HUDEP-2 (cell line): ENCODE measurements around the gene PRM3.

Source experiments
- DNase-seq, 76 experiments: peaks; one replicate each; lab custom pipeline; 2025; ENCODE audit not compliant: unreplicated experiment in 76 of 76; lab: John Stamatoyannopoulos, UW

The PRM3 gene

DNA sequence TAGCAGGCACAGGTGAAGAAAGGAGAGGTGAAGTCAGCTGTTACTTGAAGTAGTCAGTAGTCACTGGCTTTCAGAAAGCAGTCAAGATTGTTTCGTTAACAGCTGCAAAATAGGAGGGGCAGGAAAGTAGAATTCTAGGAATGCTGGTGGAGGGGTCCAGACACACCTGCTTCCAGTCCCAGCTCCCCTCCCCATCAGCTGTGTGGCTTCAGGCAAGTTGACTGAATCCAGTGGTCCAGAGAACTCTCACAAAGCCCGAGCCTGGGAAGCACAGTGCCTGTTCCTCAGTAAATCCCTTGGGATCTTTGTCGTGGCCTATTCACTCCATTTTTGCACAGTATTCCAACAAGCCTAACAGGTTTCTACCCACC lies 12.8 kb downstream of the PRM3 start:
- DNase-seq, result no peak

DNA sequence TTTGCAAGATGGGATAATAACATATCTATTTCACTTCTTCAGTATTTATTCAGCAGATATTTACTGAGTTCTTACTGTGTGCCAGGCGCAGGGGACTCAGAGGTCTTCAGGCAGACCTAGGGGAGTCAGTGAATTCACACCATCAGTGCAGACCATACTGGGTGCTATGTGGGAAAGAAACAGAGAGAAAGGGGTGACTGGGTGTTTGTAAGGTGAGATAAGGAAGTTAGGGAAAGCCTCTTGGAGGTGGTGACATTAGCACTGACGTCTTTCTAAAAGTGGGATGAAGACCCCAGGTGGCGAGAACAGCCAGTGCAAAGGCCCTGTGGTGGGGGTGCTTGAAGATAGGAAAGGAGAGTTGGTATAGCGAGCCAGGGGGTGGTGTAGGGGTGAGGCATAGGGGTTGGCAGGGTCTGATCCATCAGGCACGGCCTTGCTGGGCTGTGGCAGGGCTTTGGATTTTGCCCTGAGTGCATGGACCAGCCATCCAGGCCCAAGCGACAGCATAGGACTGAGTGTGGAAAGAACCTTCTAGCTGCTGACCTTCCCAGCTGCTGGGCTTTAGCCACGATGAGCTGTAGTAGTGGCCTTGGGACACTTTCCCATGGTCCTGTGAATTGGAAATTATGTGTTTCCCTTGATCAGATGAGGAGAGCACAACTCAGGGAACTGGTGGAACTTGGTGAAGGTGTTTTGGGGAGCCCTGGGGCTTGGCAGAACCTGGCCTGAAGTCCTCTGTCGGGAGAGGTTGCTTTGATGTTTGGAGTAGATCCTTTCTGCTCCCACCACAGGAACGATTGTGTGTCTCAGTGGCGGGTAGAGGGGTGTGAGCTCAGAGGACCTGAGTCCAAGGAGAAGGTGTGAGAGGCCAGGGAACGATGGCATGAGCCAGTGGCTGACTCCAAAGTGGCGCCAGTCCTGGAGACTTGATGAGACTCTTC lies 13.5 kb downstream of the PRM3 start:
- no peak for DNase-seq

DNA sequence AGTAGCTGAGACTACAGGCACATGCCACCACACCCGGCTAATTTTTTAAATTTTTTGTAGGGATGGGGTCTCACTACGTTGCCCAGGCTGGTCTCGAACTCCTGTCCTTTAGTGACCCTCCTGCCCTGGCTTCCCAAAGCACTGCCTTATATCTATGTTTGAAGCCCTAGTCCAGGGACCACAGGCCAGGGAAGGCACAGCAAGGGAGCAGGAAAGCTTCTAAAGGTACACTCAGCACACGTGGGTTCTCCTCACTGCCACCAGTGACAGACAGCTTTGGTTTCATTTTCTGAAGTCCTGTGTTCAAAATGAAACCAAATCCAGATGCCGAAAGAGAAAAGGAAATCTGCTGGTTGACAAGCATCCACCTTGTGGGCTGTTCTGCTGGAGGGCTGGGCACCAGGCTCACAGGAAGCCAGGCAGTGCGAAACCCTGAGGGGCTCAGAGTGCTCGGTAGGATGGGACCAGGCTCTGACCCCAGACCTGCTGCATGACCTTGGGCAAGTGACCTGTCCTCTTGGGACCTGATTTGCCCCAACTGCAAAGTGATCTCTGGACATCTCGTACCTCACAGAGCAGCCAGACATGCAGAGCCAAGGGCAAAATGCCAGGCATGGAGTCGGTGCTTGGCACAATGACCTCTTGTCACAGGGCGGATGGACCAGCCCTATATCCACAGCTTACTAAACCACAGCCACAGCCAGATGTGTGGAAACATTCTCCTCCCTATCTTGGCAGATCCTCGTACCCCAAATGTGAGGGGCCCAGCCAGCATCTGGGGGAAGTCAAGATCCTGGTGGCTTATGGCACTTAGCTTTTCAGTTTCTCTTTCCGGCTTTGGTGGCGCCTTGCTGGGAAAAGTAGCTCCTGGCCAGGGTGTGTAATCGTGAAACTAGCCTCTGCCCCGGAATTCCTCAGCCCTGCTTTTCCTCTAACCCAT lies 14.6 kb downstream of the PRM3 start:
- peak in 11 of 76 experiments; percentile 7 to 28 (median 18) for DNase-seq

DNA sequence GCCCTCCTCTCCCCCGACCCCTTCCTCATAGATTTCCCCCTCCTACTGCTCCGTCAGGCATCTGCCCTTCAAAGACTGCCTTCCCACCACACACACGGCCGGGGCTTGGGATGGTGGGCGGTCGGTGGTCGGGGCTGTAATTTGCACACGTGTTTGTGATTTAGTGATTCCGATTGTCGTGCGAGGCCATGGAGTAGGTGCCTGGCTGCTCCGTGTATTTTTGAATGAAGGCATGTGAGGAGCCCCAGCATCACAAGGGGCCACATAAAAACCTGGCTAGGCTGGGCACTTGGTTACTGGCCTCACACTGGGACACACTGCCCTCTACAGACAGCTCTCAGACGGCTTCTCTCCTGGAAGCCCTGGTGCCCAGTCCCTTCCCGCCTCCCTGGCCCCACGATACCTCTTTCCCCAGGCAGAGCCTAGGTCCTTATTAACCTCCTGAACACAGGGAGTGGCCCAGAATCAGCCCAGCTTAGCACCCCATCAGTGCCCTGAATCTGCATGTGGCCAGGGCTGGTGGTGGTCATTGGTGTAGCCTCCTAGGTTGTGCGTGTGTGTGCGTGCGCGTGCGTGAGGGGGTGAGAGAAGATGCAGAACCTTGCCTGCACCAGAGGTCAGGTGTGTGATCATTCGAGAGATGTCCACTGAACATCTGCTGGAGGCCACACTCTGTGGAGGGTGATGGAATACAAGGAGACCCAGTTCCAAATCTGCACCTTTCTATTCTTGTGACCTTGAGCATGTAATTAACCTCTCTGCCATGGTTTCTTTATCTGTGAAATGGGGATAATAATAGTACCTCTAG lies 16.1 kb downstream of the PRM3 start:
- peak in 70 of 76 experiments; percentile 20 to 83 (median 62) for DNase-seq

DNA sequence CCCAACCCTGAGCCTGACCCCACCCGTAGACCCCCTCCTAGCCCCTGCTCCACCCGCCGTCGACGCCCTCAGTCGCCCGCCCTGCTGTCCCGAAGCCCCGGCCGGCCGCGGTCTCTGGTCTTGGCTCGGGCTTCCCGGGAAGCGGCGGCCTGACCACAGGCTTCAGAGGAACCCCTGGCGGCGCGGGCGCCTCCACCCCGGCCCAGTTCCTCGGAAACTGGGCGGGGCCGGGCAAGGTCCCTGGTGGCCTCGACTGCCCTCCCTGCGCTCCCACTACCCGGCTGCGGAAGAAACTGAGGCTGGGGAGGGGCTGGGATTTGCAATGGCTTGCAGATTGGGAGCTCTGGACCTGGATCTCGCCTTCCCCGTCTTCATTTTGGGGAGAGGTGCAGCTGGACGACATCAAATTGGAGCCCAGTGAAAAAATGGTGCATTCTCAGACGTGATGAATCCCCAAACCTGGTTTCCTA lies 16.7 kb downstream of the PRM3 start:
- DNase-seq, result no peak

DNA sequence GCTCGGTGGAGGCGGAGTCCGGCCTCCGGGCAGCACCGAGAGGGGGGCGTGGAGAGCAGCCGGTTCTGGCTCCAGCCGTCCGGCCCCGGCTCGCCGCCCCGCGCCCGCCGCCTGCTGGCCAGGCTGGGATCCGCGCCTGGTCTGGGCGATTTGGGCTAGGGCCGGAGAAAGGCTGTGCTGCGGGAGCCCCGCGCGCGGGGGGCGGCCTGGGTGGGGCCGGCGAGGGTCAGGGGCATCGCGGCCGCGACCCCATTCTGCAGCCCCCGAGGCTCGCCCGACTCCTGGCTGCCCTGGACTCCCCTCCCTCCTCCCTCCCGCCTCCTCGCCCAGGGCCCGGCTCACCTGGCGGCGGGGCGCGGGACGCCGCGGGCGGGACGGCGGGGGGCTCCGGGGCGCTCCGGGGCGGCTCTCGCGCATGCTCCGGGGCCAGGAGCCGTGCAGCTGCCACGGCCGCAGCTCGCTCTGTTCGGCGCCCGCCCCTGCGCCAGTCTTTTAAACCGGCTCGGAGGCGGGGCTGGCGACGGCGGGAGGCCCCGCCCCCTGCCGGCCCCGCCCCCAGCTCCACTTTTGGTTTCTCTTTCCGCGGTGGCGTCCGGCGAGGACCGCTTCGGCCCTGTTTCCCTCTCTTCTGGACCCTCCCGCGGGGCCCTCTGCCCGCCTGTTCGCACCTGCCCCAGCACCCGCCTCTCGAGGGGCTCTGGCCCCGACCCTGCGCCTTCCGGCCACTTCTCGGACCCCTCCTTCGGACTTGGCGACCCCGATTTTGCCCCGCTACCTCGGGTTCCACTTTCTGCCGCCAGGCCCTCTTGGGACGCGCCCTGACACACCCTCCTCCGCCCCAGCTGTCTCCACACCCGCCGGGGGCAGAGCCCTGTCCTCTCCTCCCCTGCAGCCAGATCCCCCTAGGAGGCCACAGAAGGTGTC lies 17.4 kb downstream of the PRM3 start, which contains the start of gene SOCS1:
SOCS1 (minus strand) TSS at position 468 of the 924 bp plus-strand sequence. CDS start 726 bp downstream, outside the sequence.
- DNase-seq, result peak in 73 of 76 experiments; percentile 26 to 91 (median 76)

DNA sequence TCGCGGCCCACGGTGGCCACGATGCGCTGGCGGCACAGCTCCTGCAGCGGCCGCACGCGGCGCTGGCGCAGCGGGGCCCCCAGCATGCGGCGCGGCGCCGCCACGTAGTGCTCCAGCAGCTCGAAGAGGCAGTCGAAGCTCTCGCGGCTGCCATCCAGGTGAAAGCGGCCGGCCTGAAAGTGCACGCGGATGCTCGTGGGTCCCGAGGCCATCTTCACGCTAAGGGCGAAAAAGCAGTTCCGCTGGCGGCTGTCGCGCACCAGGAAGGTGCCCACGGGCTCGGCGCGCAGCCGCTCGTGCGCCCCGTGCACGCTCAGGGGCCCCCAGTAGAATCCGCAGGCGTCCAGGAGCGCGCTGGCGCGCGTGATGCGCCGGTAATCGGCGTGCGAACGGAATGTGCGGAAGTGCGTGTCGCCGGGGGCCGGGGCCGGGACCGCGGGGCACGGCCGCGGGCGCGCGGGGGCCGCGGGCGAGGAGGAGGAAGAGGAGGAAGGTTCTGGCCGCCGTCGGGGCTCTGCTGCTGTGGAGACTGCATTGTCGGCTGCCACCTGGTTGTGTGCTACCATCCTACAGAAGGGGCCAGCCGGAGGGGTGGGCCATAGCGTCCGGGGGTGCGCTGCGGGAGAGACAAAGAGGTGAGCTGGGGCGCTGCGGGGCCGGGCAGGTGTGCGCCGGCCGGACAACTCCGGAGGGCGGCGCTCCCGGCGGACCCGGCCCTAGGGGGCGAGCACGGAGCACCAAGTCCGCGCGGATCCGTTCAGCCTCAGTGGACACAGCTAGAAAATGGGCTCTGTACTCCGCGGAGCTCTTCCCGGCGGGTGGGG lies 18.3 kb downstream of the PRM3 start:
- DNase-seq, result peak in 30 of 76 experiments; percentile 19 to 62 (median 32)

DNA sequence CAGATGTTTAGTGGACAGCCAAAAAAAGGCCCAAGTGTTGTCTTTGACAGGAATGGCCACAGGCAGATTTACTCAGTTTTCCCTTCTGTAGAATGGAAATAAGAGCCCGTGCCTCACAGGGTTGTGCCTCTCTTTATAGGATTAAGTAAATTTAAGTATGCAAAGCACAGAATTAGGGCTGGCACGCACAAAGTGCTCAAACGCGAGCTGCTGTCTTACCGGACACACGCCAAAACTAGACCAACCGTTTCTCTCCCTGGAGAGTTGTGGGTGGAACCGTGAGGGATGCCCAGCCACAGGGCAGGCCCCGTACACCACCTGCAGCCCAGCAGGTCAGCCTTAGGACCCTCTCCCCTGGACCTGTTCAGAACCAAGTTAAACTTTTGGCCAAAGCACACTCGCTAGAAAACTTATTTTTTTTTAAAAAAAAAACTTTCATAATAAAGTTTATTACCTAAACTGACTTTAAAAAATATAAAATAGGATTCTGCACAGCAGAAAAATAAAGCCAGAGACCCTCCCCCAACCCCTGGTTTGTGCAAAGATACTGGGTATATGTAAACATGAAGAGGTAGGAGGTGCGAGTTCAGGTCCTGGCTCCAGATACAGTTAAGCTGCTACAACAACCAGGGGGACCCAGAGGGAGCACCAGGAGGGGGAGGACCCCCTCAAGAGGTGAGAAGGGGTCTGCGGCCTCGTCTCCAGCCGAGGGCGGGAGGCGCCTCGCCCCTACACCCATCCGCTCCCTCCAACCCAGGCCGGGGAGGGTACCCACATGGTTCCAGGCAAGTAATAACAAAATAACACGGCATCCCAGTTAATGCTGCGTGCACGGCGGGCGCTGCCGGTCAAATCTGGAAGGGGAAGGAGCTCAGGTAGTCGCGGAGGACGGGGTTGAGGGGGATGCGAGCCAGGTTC lies 19.2 kb downstream of the PRM3 start:
- DNase-seq, result peak in 1 of 76 experiments; percentile 23

DNA sequence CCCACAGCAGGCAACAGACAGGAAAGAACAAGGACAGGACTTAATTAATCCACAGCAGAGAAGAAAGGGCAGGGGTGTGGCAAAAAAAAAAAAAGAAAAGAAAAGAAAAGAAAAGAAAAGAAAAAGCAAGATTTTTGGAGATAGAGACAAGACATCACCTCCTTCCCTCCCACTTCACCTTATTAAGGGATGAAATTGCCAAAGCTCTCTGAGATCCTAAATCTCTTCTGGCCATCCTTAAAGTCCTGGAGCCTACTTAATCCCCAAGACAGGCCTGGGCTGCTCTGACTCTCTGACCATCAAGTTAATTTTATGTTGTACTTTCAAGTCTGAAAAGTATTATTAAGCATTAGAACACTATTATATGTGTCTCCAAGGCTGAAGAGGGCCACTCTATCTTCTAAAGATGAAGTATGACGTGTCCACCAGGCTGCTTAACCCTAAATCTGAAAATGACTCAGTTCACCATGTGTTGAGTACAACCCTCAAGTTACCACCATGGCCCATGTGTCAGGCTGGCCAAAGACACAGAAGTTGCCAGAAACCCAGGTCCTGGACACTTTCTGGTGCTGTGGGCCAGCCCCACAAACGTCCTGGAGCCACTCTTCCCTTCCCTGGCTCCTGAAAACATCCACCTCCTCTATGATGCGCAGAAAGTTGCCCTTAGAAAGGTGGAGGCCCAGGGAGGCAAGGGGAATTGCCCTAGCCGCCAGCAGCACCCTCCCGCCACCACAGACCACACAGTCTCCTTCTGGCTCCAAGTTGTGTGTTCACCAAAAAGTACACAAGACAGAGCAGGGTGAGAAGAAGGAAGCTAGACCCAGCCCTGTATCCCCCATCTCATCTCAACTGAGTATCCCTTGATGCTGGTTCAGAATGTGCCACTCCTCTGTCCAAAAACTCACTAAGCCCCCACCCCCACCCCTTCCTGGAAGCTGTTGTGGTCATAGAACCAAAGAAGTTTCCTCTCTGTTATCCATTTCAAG lies 20.1 kb downstream of the PRM3 start:
- peak in 2 of 76 experiments; percentile 14 to 21 for DNase-seq

DNA sequence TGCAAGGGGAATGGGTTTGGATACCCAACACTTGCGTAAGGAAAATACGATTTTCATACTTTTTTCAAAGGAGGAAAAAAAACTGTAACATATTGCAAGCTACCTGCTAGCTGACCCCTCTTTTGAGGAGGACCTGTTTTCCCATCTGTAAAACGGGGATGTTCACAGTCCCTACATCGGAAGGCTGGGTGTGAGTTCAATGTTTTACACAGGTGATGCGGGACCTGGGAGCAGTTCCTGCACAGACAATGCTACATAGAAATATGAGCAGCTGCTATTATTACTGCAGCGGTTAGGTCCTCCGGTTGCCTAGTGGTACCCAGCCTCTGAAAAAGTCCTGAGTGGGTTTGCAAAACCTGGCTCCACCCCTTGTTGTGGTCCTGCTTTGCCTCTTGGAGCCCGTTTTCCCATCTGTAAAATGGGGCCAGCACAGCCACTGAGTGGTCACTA lies 20.9 kb downstream of the PRM3 start:
- DNase-seq, result no peak

DNA sequence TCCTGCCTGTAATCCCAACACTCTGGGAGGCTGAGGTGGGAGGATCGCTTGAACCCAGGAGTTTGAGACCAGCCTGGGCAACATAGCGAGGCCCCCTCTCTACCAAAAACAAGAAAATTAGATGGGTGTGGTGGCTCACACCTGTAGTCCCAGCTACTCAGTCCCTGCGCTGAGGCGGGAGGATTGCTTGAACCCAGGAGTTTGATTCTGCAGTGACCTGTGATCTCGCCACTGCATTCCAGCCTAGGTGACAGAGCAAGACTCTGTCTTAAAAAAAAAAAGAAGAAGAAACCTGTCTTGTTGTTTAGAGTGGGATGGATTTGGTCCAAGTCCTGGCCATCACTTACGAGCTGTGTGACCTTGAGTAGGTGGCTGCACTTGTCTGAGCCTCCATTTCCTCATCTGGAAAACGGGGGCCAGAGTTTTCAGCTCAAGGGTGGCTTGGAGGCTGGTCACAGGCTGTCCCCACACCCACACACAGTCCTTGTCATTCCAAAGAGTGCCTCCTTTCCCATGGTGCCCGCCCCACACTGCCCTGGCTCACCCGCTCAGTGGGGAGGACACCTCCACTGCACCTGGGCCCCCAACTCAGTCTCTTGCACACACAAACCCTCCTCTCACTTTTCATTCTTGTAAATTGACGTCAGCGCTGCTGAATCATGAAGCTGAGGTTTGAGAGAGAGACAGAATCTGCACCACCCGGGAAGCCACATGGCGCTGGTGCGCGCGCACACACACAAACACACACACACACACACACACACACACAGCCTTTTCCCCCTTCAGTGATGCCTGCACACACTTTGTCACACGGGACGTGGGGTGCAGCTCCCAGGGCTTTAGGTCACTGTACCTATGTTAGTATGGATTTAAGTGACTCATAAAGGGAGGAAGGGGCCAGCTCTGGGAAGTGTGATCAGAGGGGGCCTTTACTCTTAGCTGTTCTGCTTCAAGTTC lies 21.6 kb downstream of the PRM3 start:
- no peak for DNase-seq

DNA sequence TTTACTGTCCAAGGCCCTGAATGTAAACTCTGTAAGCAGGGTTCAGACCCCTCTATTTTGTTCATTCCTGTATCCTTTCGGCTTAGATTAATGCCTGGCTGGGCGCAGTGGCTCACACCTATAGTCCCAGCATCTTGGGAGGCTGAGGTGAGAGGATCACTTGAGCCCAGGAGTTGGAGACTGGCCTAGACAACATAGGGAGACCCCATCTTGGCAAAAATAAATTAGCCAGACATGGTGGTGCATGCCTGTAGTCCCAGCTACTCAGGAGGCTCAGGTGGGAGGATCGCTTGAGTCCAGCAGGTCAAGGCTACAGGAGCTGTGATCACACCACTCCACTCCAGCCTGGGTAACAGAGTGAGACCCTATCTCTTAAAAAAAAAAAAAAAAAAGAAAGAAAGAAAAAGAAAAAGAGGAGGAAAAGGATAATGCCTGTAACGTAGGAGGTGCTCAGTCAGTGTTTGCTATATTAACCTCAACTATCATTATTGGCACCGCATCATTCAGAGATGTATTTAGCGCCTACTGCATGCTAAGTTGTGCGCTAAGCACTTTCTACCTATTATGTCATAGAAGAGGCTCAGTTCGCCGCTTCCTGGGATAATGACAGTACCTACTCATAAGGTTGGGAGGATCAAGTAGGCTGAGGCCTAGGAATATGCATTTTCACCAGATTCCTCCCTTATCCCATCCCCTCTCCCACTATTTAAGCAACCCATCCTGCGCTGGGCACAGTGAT lies 22.5 kb downstream of the PRM3 start:
- no peak for DNase-seq

DNA sequence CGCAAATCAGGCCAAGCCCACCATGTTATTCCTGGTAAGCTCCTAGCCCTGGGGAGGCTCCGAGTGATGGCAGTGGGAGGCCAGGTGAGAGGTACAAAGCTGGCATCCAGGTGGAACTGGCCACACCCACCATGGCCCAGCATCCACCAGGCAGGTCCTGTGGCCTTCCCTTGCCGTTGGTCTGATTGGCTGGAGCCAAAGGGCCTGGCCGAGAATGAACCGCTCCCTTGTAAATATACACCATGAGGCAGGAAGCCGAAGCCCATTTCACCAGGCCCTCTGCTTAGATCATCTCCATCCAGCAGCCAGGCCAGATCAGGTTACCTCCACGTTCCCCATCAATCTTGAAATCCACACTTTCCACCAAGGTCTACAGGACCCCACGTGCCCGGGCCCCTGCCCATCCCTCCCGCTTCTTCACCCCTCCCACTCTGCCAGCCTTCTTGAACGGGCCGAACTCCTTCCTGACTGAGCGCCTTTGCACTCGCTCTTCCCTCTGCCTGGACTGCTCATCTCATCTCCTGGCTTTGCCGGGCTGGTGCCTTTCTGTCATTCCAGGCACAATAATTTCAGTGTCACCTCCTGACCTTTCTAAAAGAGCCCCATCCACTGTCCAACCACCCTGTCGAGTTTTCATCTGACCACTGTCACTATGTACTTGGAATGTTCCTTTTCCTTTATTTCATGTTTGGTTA lies 23.2 kb downstream of the PRM3 start:
- DNase-seq, result no peak
